Measurements from ENCODE around the gene UROC1.

UROC1 gene

DNA sequence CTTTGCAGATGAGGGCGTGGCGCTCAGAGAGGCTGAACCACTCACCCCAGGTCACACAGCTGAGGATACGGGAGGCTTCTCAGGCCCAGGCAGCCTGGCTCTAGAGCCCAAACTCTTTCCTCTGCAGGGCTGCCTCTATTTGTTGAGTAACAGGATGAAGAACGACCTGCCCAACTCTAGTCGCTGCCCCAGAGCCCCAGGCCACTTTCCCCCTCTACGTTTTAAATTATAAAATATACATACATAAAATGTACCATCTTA, 22.7 kb downstream of the UROC1 start:
- no peak for DNase-seq (ENCODE audit: low spot score)

GRCh38 chr3:126494204-126494969, 23.2 kb downstream of the UROC1 start:
- no peak for DNase-seq (ENCODE audit: low spot score)

GRCh38 chr3:126493739-126494138, 23.8 kb downstream of the UROC1 start:
- no peak for DNase-seq (ENCODE audit: low spot score)

GRCh38 chr3:126493051-126493450, 24.5 kb downstream of the UROC1 start:
- DNase-seq (ENCODE audit: low spot score), result no peak

DNA sequence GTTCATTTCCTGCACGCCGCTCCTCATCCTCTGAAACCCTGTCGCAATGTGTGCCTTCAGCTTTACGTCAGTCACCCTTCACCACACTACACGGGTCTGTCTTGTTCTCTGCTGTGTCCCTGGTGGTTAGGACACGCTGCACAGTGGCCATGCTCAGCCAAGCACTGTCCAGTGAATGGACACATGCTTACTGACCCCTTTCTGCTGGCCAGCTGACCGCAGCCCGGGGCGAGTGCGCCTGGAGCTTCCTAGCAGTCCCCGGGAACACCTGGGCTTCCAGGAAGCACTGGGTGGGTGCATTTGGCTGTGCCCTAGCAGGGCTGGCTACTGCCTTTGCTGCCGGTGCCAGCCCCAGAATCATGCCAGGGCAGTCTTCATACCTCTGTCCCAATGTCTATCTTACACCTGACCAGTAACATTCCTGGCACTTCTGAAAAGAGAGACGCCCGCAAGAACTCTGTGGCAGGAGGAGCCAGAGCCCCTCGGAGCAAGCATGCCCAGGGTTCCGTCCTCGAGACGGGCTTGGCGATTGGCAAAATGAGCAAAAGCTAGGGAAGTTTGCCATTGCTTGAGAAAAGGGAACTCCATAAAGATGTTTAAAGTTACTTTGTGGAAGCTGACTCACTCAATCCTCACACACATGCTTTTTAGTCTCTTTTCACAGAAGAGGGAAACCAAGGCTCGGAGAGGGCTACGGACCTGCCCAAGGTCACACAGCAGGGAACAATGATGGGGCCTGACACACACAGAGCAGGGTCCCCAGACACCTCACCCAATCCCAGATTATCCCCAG, 26.2 kb downstream of the UROC1 start:
- no peak for DNase-seq (ENCODE audit: low spot score)

GRCh38 chr3:126490619-126491018, 27.0 kb downstream of the UROC1 start:
- no peak for DNase-seq (ENCODE audit: low spot score)

DNA sequence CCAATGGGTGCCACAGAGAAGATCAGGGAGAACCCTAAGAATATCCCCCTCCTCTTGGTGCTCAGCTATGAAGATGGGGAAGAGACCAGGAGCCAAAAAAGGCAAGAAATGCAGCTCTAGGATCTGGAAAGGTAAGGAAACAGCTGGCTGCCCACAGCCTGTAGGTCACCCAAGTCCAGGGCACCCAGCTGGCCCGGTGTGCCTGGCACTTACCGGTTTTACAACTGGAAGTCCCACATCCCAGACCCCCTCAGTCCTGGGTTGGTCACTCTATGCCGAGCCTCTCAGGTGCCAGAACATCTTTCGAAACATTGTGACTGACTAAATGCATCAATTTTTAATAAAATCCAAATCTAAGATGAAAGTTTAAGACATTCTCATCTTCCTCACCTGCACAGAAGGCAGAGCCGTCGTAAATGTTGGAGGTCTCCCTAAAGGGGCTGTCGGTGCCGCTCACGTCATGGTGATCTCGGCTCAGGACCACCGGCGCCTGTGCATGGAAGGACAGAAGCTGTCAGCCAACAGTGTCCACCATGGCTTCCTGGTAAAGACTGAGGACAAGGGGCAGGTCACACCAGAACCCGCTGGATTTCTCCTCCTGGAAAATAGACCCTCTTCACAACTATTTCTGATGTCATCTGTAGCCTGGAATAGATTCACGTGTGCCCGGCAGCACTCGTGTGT, 28.5 kb downstream of the UROC1 start:
- no peak for DNase-seq (ENCODE audit: low spot score)

DNA sequence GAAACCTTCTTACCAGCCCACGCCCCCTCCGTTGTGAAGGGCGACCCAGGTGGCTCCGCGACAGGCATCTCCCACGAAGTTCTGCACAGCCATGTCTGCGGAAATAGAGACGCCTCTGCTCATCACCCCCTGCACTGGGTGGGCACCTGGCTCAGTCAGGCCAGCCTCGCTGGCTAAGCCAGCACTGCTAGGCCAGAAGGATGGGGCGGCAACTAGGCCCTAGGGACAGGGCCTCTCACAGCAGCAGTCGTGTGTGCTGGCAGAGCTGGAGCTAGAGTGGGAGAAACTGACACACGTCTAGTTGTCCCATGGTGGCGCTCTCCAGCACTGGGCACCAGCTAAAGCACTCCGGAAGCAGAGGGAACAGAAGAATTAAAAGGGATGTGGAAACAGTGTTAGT, 29.4 kb downstream of the UROC1 start:
- DNase-seq (ENCODE audit: low spot score), result no peak

DNA sequence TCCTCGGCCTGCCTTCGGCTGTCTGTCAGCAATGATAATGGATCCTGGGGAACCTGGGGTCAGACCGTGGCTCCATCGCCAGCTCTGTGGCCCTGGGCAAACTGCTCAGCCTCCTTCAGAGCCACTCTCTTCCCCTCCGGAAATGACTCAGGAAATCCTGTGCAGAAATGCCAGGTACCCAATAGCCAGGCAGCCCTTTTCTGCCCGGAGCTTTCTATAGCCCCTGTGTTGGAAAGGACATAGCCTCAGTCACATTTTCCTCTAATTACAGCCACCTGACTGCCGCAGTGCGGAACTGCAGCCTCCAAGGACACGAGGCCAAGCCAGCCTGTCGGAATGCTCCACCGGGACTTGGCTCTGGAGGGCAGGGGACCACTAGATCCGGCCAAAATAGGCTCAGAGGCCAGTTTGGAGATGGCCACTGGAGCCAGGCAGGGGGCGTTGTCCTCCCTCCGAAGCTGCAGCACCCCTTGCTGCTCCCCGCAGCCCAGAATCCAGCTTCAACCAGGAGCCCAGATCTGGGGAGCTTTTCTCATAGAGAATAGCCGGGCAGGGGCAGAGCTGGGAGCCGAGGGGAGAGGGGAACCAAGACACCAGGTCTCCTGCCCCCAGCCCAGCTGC, 30.3 kb downstream of the UROC1 start:
- DNase-seq (ENCODE audit: low spot score), result peak; percentile 33

DNA sequence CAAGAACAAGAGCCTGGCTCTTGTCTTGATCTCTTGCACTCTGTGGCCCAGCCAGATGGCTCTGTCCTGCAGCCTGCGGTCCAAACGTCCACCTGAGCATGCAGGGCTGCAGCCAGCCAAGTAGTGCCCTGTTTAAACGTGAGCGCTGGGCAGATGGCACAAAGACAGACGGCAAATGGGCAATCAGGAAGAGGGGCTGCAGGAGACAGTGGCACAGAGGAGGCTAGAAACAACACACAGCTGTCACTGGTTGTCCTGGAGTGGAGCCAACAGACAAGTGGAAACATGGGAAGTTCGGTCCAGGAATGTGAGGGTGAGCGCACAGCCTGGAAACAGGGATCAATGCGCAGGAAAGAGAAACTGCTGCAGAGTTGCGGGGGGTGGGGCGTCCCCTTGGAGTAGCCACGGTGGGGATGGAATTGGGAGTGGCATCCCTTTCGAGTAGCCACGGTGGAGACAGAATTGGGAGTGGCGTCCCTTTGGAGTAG, 31.2 kb downstream of the UROC1 start:
- no peak for DNase-seq (ENCODE audit: low spot score)

DNA sequence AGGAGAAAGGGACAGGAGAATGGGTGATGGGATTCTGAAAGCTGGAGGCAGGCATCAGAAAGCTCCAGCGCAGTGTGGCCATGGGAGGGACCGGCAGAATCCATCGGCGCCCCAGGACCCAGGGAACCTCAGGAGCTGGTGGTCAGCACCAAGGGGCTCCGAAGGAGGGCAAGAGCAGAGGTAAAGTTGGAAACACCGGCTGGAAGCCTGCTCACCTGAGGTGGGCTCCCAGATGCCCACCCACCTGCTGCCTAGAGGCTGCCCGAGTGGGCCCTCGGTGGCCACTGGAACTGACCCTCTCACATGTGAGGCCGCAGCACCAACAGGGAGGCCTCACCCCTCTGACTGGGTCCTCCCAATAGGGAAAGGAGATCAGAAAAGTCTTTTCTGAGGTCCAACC, 31.6 kb downstream of the UROC1 start:
- no peak for DNase-seq (ENCODE audit: low spot score)

DNA sequence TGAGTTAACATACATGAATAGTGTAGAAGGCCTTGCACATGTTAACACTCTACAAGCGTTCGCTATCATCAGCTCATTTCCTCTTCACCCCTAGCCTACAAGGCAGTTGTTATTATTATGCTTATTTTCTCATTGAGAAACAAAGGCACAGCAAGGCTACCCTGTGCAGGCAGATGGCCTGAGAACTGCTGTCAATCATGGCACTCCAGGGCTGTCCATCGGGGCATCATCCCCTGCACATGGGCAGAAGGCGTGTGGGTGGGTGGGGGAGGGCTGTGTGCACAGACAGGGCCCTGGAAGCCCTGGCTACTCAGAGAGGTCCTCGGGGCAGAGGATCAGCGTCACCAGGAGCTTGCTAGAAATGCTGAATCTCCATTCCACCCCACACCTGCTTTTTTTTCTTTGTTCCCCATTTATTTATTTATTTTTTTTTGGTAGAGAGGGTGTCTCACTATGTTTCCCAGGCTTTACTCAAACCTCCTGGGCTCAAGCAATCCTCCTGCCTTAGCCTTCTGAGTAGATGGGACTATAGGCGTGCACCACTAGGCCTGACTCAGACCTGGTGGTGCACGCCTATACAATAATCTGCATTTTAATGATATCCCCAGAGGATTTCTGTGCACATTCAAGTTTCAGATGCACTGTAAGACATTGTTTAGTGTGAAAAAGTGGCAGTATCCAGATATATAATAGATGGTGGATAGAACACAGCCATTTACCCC, 32.2 kb downstream of the UROC1 start:
- no peak for DNase-seq (ENCODE audit: low spot score)

DNA sequence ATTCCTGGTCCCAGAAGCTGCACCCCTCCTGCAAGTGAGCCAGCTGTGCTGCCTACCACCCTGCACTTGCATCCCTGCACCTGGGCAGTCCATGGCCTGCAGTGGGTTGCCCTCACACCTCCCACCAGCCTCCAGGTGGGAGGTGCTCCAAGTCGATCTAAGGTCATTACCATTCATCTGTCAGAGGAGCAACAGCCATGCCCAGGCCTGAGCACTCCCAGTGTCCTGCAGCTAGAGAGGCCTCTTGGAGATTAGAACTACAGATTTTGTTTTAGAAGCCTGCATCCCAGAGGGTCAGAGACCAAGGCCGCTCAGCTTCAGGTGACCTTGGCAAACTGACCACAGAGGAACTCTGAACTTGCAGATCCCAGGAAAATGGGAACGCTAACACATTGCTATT, 32.9 kb downstream of the UROC1 start:
- DNase-seq (ENCODE audit: low spot score), result no peak

DNA sequence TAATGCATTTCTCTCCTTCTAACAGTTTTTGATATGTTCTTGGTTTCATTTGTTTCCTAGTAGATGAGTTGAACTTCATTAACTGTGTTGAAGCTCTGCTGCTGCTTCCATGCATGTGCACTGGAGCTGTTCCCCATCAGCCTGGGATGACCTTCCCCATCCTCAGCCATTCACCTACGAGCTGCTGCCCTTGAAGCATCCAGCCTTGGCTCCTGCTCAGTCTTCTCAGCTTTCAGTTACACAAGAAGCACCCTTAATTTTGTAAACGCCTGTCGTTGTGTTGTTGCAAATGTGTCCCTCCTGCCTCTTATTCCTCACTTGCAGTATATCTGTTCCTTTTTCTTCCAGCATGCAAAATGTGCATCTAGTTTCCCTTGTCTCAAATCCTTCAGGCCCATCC, 33.4 kb downstream of the UROC1 start:
- DNase-seq (ENCODE audit: low spot score), result no peak

GRCh38 chr3:126483321-126483761, 34.2 kb downstream of the UROC1 start:
- DNase-seq (ENCODE audit: low spot score), result no peak

GRCh38 chr3:126482503-126483255, 34.9 kb downstream of the UROC1 start:
- no peak for DNase-seq (ENCODE audit: low spot score)

DNA sequence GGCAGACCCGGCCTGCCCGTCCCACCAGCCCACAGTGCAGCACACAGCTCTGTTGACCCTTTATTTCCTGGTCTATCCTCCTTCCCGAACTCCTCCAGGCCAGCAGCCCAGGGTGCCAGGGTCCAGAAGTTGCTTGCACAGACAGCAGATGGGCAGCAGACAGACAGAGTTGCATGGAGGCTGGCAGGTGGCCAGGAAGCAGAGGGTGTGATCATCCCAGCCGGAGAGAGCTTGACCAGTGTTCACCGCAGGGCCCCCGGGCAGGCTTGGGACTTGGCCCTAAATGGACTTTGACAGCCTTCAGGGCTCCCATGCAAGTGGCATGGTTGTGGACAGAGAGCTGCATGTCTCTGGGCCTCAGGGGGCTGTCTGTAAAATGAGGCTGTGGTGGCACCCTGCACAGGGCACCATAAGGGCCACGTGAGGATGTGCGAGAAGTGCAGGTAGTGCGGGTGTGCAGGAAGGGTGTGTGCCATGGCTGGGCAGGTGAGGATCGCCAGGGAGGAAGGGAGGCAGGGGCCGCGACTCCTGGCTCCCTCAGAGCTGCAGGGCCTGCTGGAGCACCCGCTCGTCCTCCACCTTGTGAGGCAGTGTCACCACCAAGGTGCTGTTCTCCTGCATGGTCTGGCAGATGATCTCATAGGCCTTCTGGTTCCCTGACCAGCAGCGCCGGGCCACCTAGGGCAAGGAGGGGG, 35.6 kb downstream of the UROC1 start:
- DNase-seq (ENCODE audit: low spot score), result no peak

- DNase-seq (ENCODE audit: low spot score), result no peak
These were observed 36.7 kb downstream of the UROC1 start for GRCh38 chr3:126480861-126481260.

DNA sequence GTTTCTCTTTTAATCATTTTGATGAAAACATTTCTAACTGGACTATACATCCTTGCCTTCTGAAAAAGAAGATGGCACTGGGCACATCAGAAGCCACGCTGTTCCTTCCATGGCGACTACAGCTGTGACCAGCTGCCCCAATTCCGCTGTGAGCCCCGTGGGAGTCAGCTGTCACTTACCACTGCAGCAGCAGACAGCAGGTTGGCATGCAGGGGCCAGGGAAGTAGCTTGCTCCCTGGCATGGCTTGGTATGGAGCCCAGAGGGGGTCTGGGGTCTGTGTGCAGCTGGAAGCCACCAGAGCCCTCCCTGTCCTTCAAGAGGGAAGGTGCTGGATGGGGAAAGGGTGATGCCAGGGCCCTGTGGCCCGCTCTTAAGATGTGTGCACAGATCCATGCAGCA, 37.4 kb downstream of the UROC1 start:
- DNase-seq (ENCODE audit: low spot score), result no peak

GRCh38 chr3:126479642-126480041, 37.9 kb downstream of the UROC1 start:
- DNase-seq (ENCODE audit: low spot score), result no peak

Measured in SK-N-DZ (cell line).